Stimulated activated naive CD4-positive, alpha-beta T cell treated with Interleukin-2 at 50 U/mL for 16 hours (primary cell): ENCODE data around the gene SLC9A2.

ENCODE experiments used
- DNase-seq: peaks from one replicate; lab custom pipeline; 2025; lab: John Stamatoyannopoulos, UW

Gene SLC9A2

DNA sequence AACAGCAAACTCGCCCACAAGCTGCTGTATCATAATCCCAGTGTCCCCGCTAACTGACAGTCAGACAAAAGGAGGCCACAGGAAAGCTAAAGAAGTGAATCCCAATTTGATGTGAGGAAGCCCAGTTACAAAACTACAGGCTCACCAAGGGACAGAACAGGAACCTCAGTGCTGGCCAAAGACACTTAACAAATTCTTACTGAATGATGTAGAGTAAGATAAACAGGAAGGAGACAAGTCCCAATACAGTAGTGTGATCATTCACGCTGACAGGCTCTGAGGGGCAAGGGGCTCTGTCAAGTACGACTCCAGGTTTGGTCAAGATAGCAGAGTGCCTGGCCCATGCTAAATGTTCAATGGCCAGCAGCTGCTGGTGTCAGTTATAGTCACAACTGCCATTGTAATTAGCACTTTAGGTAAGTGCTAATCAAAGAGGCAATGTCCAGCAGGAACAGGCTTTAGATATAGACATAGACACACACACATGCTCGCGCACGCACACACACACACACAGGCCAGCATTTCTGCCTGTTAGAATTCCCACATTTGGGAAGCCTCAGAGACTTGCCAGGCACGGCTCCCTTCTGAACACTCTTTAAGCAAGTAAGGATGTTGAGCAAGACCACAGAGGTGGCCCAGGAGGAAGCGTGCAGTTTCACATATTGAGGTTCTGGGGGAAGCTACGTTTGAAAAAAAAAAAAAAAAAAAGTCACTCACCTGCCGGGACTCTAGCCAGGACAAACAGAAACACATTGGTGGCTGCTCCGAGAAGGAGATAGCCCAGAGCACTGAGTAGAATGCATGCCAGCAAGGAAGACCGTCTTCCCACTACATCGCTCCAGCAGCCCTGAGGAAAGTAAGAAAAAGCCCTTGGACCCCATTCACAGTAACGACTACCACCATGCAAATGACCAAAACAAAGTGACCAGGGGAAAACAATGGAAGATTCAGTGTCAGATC is 107.1 kb downstream of the SLC9A2 start:
- no peak for DNase-seq

GRCh38 chr2:102735416-102736109 is 116.2 kb downstream of the SLC9A2 start:
- no peak for DNase-seq

DNA sequence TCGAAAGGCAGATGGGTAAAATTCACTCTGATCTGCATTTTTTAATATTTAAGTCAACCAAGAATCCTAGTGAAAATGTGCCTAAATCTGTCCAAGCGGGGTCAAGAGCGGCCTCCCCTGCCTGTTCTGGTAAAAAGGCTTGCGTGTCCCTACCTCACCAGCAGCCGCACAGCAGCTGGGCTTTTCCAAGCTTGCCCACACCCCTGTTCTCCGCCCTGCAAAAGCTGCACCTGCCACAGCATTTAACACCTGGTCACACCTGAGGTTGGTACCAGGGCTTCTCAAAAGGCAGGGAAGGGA is 116.7 kb downstream of the SLC9A2 start:
- DNase-seq: no peak

DNA sequence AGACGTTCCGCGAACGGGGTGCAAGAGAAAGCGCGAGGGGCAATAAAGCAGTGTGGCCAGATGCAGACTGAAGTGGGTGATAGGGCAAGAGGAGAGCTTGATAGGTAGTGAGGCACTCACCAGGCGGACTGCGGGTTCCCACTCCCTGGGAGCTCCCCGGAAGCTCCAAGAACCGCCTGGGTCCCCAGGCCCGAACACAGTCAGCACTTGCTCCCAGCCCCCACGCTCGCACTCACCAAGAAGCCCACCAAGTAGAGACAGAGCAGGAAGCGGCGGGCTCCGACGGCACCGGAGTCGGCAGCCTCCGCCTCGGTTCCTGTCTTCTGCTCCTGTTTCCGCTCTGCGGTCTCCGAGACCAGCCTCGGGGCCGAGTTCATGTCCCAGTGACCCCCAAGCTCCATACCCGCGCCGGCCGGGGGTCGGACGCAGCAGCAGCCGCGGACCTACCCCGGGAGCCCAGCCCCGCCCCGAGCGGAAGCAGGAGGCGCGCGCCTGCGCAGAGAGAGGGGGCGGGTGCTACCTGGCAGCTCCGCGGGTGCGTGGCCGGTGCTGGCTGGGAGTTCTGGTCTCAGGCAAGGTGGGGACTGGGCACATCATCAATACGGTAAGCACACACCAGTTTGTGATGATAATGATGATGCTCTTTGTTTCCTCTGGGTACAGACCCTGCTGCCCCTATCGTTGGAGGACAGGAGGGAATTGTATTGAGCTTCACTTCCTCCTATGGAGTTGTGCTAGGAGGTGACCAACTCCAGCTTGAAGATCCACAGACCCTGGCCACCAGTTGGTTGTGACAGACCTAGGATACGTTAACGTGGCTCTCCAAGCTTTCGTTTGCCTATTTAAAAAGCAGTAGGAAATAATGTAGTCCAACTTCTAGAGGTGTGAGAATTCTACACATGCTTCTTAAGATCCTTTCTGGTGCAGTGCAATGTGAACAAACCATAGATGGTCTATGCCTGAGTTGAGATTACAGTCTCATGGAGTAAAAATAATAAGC is 117.4 kb downstream of the SLC9A2 start:
- peak; percentile 83 for DNase-seq

- DNase-seq: no peak
Observed at GRCh38 chr2:102737431-102737830, 118.1 kb downstream of the SLC9A2 start.

DNA sequence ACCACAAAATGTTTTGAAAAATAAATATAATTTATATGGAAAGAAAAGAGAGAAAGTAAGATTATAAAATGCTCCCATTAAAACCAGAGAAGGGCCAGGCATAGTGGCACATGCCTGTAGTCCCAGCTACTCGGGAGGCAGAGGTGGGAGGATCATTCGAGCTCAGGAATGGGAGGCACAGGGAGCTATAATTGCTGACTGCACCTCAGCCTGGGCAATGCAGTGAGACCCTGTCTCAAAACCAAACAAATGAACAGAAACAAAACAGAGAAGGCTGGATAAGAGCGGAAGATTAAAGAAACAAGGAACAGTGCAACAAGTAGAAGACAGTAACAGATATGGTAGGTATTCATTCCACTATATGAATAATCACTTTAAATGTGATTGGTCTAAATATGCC is 123.9 kb downstream of the SLC9A2 start:
- DNase-seq: no peak

DNA sequence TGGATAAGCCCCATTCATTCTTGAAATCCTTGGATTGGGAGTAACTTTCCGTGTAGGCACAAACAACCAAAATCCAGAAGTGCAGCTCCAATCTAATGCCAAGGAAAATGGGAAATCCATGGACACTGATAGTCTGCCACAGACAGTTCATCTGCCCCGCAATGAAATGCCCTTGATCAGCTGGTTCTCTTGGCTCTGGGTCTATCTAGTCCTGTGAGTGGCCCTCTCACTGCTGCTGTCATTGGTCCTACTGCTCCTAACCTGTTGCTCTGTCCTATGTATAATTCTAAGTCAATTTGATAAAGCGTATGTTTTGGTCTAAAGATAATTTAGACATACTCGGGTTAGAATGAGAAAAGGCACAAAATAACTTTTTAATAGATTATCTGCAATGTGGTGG is 128.8 kb downstream of the SLC9A2 start:
- no peak for DNase-seq

GRCh38 chr2:102749938-102750337 is 130.6 kb downstream of the SLC9A2 start:
- DNase-seq: no peak

GRCh38 chr2:102753563-102754159 is 134.3 kb downstream of the SLC9A2 start:
- no peak for DNase-seq

GRCh38 chr2:102754456-102755145 is 135.2 kb downstream of the SLC9A2 start:
- DNase-seq: no peak

DNA sequence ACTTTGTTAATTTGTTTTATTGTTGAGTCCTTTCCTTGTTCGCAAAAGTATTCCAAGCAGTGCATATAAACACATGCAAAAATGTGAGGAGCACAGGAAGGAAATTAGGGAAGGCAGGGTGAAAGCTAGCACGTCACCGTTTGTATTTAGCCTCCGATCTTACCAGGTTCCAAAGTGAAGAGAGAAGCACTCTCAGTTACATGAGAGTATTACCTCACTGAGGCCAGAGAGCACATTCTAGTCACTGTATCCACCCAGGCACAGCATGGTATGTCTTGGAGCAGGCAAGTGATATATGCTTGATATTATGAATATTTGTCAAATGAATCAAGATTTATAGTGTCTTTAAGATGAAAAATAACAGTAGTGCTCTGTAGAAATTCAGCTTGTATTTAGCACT is 135.9 kb downstream of the SLC9A2 start:
- DNase-seq: no peak

DNA sequence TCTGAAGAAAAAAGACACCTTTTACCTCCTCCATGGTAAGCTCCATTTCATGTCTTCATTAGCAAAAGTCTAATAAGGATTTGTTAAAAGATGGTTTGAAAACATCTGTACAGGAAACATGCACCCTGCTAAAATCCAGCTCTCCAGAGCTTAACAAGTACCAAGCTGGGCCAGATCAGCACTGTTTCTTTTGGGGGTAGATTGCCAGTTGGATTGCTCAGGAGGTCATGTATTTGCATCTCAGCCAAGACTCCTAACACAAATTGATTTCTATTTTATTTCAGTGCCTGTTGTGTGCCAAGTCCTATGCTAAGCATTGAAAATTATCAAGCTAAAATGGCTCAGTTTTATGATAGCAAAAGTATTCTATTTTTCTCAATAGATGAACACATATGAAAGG is 139.1 kb downstream of the SLC9A2 start:
- DNase-seq: no peak
